GM12878 (cell line): ENCODE measurements around the gene PRR23B. TPM values are rescaled to one million over a fixed set of nuclear protein-coding genes. Genes with fewer than 3 reads are reported as not detected.

Experiments used
- ATAC-seq: fragments of 200-7000 bp; cut with Tn5 transposase; 3 replicates; pipeline ENCODE4 v1.9.1; 2020; ENCODE audit warnings: mild to moderate bottlenecking, moderate library complexity
- BruUV-seq: library from RNA; stranded (reverse); fragments of 400-500 nt; replicated peaks from 2 replicates; lab custom pipeline; 2021; lab: Mats Ljungman, UMichigan
- CTCF ChIA-PET: fragments of 300-600 bp; sonication (Branson Sonifier 250); formaldehyde crosslinking; extraction: SDS; loops from one replicate; lab custom pipeline; 2021; ENCODE audit warnings: inconsistent platforms; lab: Yijun Ruan, JAX
- POLR2A ChIA-PET: fragments of 350-600 bp; formaldehyde crosslinking; extraction: SDS; loops from one replicate; lab custom pipeline; 2021; ENCODE audit warnings: inconsistent platforms; lab: Charles Lee
- RAD21 ChIA-PET: fragments of 300-600 bp; sonication (Branson Sonifier 250); formaldehyde crosslinking; loops from one replicate; lab custom pipeline; 2023; ENCODE audit warnings: antibody characterized with exemption; ENCODE audit not compliant: unreplicated experiment; lab: Charles Lee
- SMC1A ChIA-PET: fragments of 300-600 bp; sonication (Branson Sonifier 250); formaldehyde crosslinking; loops from one replicate; lab custom pipeline; 2023; ENCODE audit not compliant: unreplicated experiment, uncharacterized antibody; lab: Charles Lee
- DNase-seq: peaks from one replicate; pipeline ENCODE4 v3.0.0-alpha.2; 2011; ENCODE audit warnings: low read depth, low spot score
- FAIRE-seq: peaks from 3 replicates; lab custom pipeline; 2011; peaks lifted over from hg19 to GRCh38; lab: Jason Lieb, UNC
- H2AFZ ChIP-seq: 2 replicates; pipeline ENCODE4 v1.6.0; 2011; ENCODE audit warnings: low read depth, low read length, control low read depth; ENCODE audit not compliant: control insufficient read depth
- H3K27ac ChIP-seq: 2 replicates; pipeline ENCODE4 v1.5.1; 2011; ENCODE audit warnings: control low read depth; ENCODE audit not compliant: control insufficient read depth, insufficient read depth
- H3K27me3 ChIP-seq, 2 experiments: replicated peaks in 1 of 2; 2 replicates each; pipeline versions ENCODE4 v1.6.0 to v1.6.1; 2011; ENCODE audit warnings: low read length in 1 of 2; ENCODE audit not compliant: control insufficient read depth in 2 of 2, insufficient read depth in 2 of 2
- H3K36me3 ChIP-seq, 2 experiments: 2 replicates each; pipeline ENCODE4 v1.5.1; 2011; ENCODE audit warnings: low read length in 1 of 2; ENCODE audit not compliant: control insufficient read depth in 2 of 2, insufficient read depth in 2 of 2
- H3K4me1 ChIP-seq: 2 replicates; pipeline ENCODE4 v1.6.1; 2011; ENCODE audit warnings: mild to moderate bottlenecking, low read length, moderate library complexity, mixed read lengths; ENCODE audit not compliant: control insufficient read depth, insufficient read depth
- H3K4me2 ChIP-seq: 2 replicates; pipeline ENCODE4 v1.6.0; 2011; ENCODE audit warnings: control low read depth; ENCODE audit not compliant: control insufficient read depth, insufficient read depth
- H3K4me3 ChIP-seq: fragments of 200-600 bp; sonication (generic); 2 replicates; pipeline ENCODE4 v1.5.1; 2016
- H3K79me2 ChIP-seq: 2 replicates; pipeline ENCODE4 v1.6.0; 2011; ENCODE audit warnings: low read length; ENCODE audit not compliant: control insufficient read depth, insufficient read depth
- H3K9ac ChIP-seq: 2 replicates; pipeline ENCODE4 v1.8.0; 2011; ENCODE audit warnings: low read length, control low read depth, mixed read lengths; ENCODE audit not compliant: control insufficient read depth, insufficient read depth
- H3K9me3 ChIP-seq: replicated peaks from 3 replicates; pipeline ENCODE4 v1.5.1; 2011; ENCODE audit warnings: mild to moderate bottlenecking, low read length; ENCODE audit not compliant: control insufficient read depth, insufficient read depth
- H4K20me1 ChIP-seq: 2 replicates; pipeline ENCODE4 v1.6.0; 2011; ENCODE audit not compliant: control insufficient read depth, insufficient read depth
- IKZF1 ChIP-seq: fragments of 450-650 bp; conservative IDR thresholded peaks from 2 replicates; pipeline ENCODE4 v1.6.1; 2017; ENCODE audit warnings: antibody characterized with exemption, mild to moderate bottlenecking
- JUNB ChIP-seq: IDR thresholded peaks from 2 replicates; pipeline ENCODE4 v1.6.1; 2016; ENCODE audit warnings: antibody characterized with exemption, mild to moderate bottlenecking
- MXI1 ChIP-seq: fragments of 150-350 bp; IDR thresholded peaks from 2 replicates; pipeline ENCODE4 v1.6.1; 2011; ENCODE audit warnings: low read depth, mild to moderate bottlenecking, inconsistent platforms, low read length, improper control_type of control experiment
- NFXL1 ChIP-seq: fragments of 450-650 bp; IDR thresholded peaks from 2 replicates; pipeline ENCODE4 v1.6.1; 2017; ENCODE audit warnings: antibody characterized with exemption, mild to moderate bottlenecking, borderline replicate concordance
- RAD21 ChIP-seq: IDR thresholded peaks from 2 replicates; pipeline ENCODE4 v1.6.1; 2011; ENCODE audit warnings: mild to moderate bottlenecking, low read depth, low read length, moderate library complexity; ENCODE audit not compliant: insufficient read depth
- SIX5 ChIP-seq: IDR thresholded peaks from 2 replicates; pipeline ENCODE4 v1.6.1; 2011; ENCODE audit warnings: mild to moderate bottlenecking, low read depth, low read length, moderate library complexity; ENCODE audit not compliant: severe bottlenecking
- ZNF384 ChIP-seq: IDR thresholded peaks from 2 replicates; pipeline ENCODE4 v1.6.1; 2012; ENCODE audit warnings: low read depth, mild to moderate bottlenecking, low read length, improper control_type of control experiment, borderline replicate concordance
- WGBS: methylation state at CpG from one replicate; pipeline ENCODE4 v1.1.6; 2016; ENCODE audit warnings: low lambda C conversion rate; ENCODE audit not compliant: insufficient replicate concordance, insufficient coverage; ENCODE audit errors: missing lambda C conversion rate; 5-methylcytosine and 5-hydroxymethylcytosine counted together
- in situ Hi-C: fragments of 300-500 bp; cut with MboI; formaldehyde crosslinking; loops from 9 replicates; pipeline ENCODE4 v1.14.3; 2018; ENCODE audit warnings: mixed read lengths
- intact Hi-C: fragments of 100-400 bp; cut with micrococcal nuclease; formaldehyde crosslinking; loops from one replicate; pipeline ENCODE4 v1.14.2; 2022; ENCODE audit not compliant: unreplicated experiment
- polyA plus RNA-seq, 11 experiments: library from polyadenylated mRNA; depleted of rRNA in 4 of 11; unstranded in 6 of 11; stranded (reverse) in 5 of 11; fragments of >200 nt; fragmentation: Nextera tagmentation in 4 of 11; fragmentation: Illumina TruSeq in 1 of 11; extraction: Ambion mirVana in 4 of 11; extraction: Trizol in 1 of 11; gene quantifications; 1 replicate in 1 of 11; 2 replicates in 10 of 11; pipeline versions ENCODE4 v1.2.1 to v1.2.3, GENCODE V29; 2011 to 2016; ENCODE audit warnings: inconsistent platforms in 2 of 11, missing spikeins in 2 of 11, low read depth in 1 of 11
- total RNA-seq, 4 experiments: library from RNA; depleted of rRNA in 3 of 4; stranded (reverse); fragments of >200 nt in 3 of 4; fragmentation: Illumina TruSeq in 1 of 4; extraction: Trizol in 1 of 4; gene quantifications; 2 replicates each; pipeline versions ENCODE4 v1.2.1 to v1.2.3, GENCODE V29; 2013 to 2021

PRR23B gene
- total and polyA plus RNA-seq, 10 of the 15 experiments (the other 5 are each of a cell fraction or from before 2014, with no cell fraction given), result not detected

DNA sequence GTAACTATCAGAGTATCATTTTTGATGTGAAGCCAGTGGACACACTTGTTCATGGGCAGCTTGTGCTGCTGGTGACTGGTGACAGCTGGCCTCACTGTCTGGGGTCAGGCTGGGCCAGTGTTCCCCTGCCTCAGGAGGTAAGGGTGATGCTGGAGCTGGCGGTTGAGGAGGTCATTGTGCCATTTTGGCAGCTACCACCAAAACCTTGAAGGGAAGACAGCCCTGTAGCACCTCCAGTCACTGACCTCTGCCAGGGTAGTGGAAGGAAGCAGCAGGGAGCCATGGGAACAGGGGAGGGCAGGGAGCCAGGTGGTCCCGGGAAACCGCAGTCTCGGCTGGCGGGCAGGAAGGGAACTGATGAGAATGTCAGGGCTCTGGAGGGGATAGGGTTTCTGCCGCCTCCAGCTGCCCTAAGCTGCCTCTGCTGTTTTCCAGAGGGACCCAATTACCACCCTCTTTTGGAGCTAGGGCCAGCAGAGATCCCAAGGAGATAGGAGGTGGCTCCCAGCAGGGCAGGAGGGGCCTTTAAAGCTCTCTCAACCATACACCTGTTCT lies 48.9 kb downstream of the PRR23B start:
- no peaks in the 10 kb centered on the region for H3K9me3 ChIP-seq
- no peaks in the 10 kb centered on the region for H3K79me2 ChIP-seq
- in situ Hi-C loops (no loop called here), intact Hi-C loops (no loop called here)
- CTCF ChIA-PET, result interaction anchor here (1.1 kb wide), 1 partner anchor 36 kb away, joined by 3 read pairs; no protein-coding TSS in a partner anchor
- no peaks in the 10 kb centered on the region for H3K36me3 ChIP-seq
- no peak overlapping the region for H2AFZ ChIP-seq
- H3K4me2 ChIP-seq, result no peak overlapping the region
- no peak overlapping the region for H3K4me3 ChIP-seq
- TF ChIP-seq ZNF384 (no peak), RAD21 (no peak), SIX5 (no peak), MXI1 (no peak), NFXL1 (no peak), JUNB (no peak), IKZF1 (no peak)
- TF ChIP-seq, all 136 proteins: peak for 0
- no peak overlapping the region for H3K9ac ChIP-seq
- ATAC-seq (no peak), DNase-seq (no peak), FAIRE-seq (no peak)
- ChIA-PET SMC1A (no interaction called here), POLR2A (no interaction called here), RAD21 (no interaction called here)
- BruUV-seq, result no TSS peak
- no peaks in the 10 kb centered on the region for H3K27me3 ChIP-seq
- no peaks in the 10 kb centered on the region for H3K4me1 ChIP-seq
- H4K20me1 ChIP-seq, result no peaks in the 10 kb centered on the region
- 33% methylated on average over 6 of the region's 6 CpGs for WGBS
- H3K27ac ChIP-seq, result no peak overlapping the region

Other genes starting within 250 kb of the PRR23B start
- 7.7 and 9.5 TPM in 2 replicates for gene PIK3CB, start 186.0 kb downstream of the PRR23B start, total RNA-seq (2014; rRNA removed)
- 6.3 and 6.6 TPM in 2 replicates for gene PIK3CB, start 186.0 kb downstream of the PRR23B start, total RNA-seq (2014; rRNA removed; fragmentation: Illumina TruSeq; extraction: Trizol)
- gene PIK3CB, start 186.0 kb downstream of the PRR23B start, total RNA-seq (2021), result 13.5 and 18.4 TPM in 2 replicates
- gene PIK3CB, start 186.0 kb downstream of the PRR23B start, polyA plus RNA-seq (2011; rRNA removed), result 11.6 and 12.9 TPM in 2 replicates
- 17.3 and 22.3 TPM in 2 replicates for gene PIK3CB, start 186.0 kb downstream of the PRR23B start, polyA plus RNA-seq (2014; fragmentation: Illumina TruSeq; extraction: Trizol)
- 1 to 10 TPM; 5.0 to 5.5 TPM for gene PIK3CB, start 186.0 kb downstream of the PRR23B start, polyA plus RNA-seq (2014; fragmentation: Nextera tagmentation; extraction: Ambion mirVana)
- 9.3 and 10.5 TPM in 2 replicates for gene PIK3CB, start 186.0 kb downstream of the PRR23B start, polyA plus RNA-seq (2014; rRNA removed)
- gene PIK3CB, start 186.0 kb downstream of the PRR23B start, polyA plus RNA-seq (2016; fragmentation: Nextera tagmentation; extraction: Ambion mirVana), result 10 to 100 TPM; 13.5 to 17.0 TPM
- gene FOXL2, start 73.8 kb downstream of the PRR23B start, total RNA-seq (2014; rRNA removed), result not detected in 2 replicates
- gene FOXL2, start 73.8 kb downstream of the PRR23B start, total RNA-seq (2014; rRNA removed; fragmentation: Illumina TruSeq; extraction: Trizol), result not detected in 2 replicates
- 0.08 TPM in 1 of 2 replicates, not detected in the other for gene FOXL2, start 73.8 kb downstream of the PRR23B start, total RNA-seq (2021)
- not detected in 2 replicates for gene FOXL2, start 73.8 kb downstream of the PRR23B start, polyA plus RNA-seq (2011; rRNA removed)
- gene FOXL2, start 73.8 kb downstream of the PRR23B start, polyA plus RNA-seq (2014; fragmentation: Illumina TruSeq; extraction: Trizol), result not detected in 2 replicates
- gene FOXL2, start 73.8 kb downstream of the PRR23B start, polyA plus RNA-seq (2014; fragmentation: Nextera tagmentation; extraction: Ambion mirVana), result not detected
- not detected in 2 replicates for gene FOXL2, start 73.8 kb downstream of the PRR23B start, polyA plus RNA-seq (2014; rRNA removed)
- not detected for gene FOXL2, start 73.8 kb downstream of the PRR23B start, polyA plus RNA-seq (2016; fragmentation: Nextera tagmentation; extraction: Ambion mirVana)
- gene FOXL2NB, start 73.7 kb downstream of the PRR23B start, total RNA-seq (2014; rRNA removed), result not detected in 2 replicates
- not detected in 2 replicates for gene FOXL2NB, start 73.7 kb downstream of the PRR23B start, total RNA-seq (2014; rRNA removed; fragmentation: Illumina TruSeq; extraction: Trizol)
- 0.05 TPM in 1 of 2 replicates, not detected in the other for gene FOXL2NB, start 73.7 kb downstream of the PRR23B start, total RNA-seq (2021)
- gene FOXL2NB, start 73.7 kb downstream of the PRR23B start, polyA plus RNA-seq (2011; rRNA removed), result not detected in 2 replicates
- gene FOXL2NB, start 73.7 kb downstream of the PRR23B start, polyA plus RNA-seq (2014; fragmentation: Illumina TruSeq; extraction: Trizol), result not detected in 2 replicates
- not detected for gene FOXL2NB, start 73.7 kb downstream of the PRR23B start, polyA plus RNA-seq (2014; fragmentation: Nextera tagmentation; extraction: Ambion mirVana)
- gene FOXL2NB, start 73.7 kb downstream of the PRR23B start, polyA plus RNA-seq (2014; rRNA removed), result not detected in 2 replicates
- gene FOXL2NB, start 73.7 kb downstream of the PRR23B start, polyA plus RNA-seq (2016; fragmentation: Nextera tagmentation; extraction: Ambion mirVana), result not detected
- gene PRR23A, start 14.7 kb downstream of the PRR23B start, total RNA-seq (2014; rRNA removed), result not detected in 2 replicates
- gene PRR23A, start 14.7 kb downstream of the PRR23B start, total RNA-seq (2014; rRNA removed; fragmentation: Illumina TruSeq; extraction: Trizol), result not detected in 2 replicates
- not detected in 2 replicates for gene PRR23A, start 14.7 kb downstream of the PRR23B start, total RNA-seq (2021)
- not detected in 2 replicates for gene PRR23A, start 14.7 kb downstream of the PRR23B start, polyA plus RNA-seq (2011; rRNA removed)
- gene PRR23A, start 14.7 kb downstream of the PRR23B start, polyA plus RNA-seq (2014; fragmentation: Illumina TruSeq; extraction: Trizol), result not detected in 2 replicates
- gene PRR23A, start 14.7 kb downstream of the PRR23B start, polyA plus RNA-seq (2014; fragmentation: Nextera tagmentation; extraction: Ambion mirVana), result not detected
- gene PRR23A, start 14.7 kb downstream of the PRR23B start, polyA plus RNA-seq (2014; rRNA removed), result not detected in 2 replicates
- not detected for gene PRR23A, start 14.7 kb downstream of the PRR23B start, polyA plus RNA-seq (2016; fragmentation: Nextera tagmentation; extraction: Ambion mirVana)
- gene PRR23C, start 24.0 kb upstream of the PRR23B start, total RNA-seq (2014; rRNA removed), result not detected in 2 replicates
- gene PRR23C, start 24.0 kb upstream of the PRR23B start, total RNA-seq (2014; rRNA removed; fragmentation: Illumina TruSeq; extraction: Trizol), result not detected in 2 replicates
- not detected in 2 replicates for gene PRR23C, start 24.0 kb upstream of the PRR23B start, total RNA-seq (2021)
- not detected in 2 replicates for gene PRR23C, start 24.0 kb upstream of the PRR23B start, polyA plus RNA-seq (2011; rRNA removed)
- gene PRR23C, start 24.0 kb upstream of the PRR23B start, polyA plus RNA-seq (2014; fragmentation: Illumina TruSeq; extraction: Trizol), result not detected in 2 replicates
- gene PRR23C, start 24.0 kb upstream of the PRR23B start, polyA plus RNA-seq (2014; fragmentation: Nextera tagmentation; extraction: Ambion mirVana), result not detected
- gene PRR23C, start 24.0 kb upstream of the PRR23B start, polyA plus RNA-seq (2014; rRNA removed), result not detected in 2 replicates
- not detected for gene PRR23C, start 24.0 kb upstream of the PRR23B start, polyA plus RNA-seq (2016; fragmentation: Nextera tagmentation; extraction: Ambion mirVana)